GM19043 (cell line): ENCODE results near the gene ALDH2.
"Not testable (repeated sequence)": the region's sequence is repeated elsewhere in the genome, so short reads cannot be mapped to it uniquely, and the experiment has no call there.

ENCODE experiments used
- ATAC-seq: cut with Tn5 transposase; IDR thresholded peaks from one replicate; pipeline ENCODE4 v1.9.1; 2021; ENCODE audit warnings: low read depth; ENCODE audit not compliant: unreplicated experiment

The ALDH2 gene

DNA sequence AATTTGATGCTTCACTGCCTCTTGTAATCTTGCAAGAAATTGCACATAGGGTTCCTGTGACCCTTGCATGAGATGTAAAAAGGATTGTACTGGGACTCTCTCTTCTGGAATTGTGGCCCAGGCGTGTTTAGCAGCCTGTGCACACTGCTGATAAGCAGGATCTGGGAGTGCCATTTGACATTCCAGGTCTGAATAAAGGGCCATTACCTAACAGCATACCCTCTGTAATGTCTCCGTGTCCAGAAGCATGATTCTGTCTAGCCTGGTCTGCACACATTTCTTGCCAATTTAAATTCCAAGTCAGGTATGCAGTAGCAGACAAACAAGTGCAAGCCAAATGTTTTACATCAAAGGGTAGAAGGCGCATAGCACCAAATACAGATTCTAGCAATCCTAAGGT lies 57.2 kb downstream of the ALDH2 start:
- no peak for ATAC-seq

DNA sequence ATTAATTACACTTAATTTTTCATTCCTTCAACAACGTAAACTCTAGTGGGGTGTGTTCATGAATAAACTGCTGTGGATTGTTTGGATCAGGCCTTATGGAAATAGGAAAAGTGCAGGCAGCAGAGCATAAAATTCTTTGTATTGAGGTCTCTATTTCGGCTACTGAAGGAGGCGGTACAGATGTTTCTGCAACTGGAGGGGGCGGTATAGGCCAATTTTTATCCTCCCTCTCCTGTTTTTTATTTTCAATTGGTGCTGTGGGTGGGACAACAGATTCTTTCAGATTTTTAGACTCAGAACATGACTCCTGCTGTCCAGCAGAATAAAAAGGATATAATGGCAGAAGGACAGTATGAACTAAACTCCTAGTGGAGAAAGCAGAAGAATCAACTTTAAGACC lies 57.6 kb downstream of the ALDH2 start:
- not testable (repeated sequence) for ATAC-seq

DNA sequence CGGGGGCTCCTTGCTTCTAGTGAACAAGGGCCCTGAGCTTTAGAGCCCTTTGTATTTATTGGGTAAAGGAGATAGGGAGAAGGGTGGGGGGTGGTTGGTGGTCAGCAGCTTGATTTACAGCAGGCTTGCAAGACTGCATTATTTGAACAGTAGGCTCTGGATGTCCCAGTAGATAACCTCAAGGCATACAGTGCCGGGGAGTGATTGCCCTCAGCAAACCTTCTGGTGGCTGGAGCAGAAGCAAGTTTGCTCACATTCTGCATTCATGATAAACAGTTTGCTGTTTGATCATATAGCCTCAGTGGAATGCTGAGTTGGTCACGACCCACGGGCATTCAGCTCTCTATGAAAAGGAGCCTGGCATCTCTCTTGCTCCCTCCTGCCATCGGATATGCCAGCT lies 58.8 kb downstream of the ALDH2 start:
- no peak for ATAC-seq

DNA sequence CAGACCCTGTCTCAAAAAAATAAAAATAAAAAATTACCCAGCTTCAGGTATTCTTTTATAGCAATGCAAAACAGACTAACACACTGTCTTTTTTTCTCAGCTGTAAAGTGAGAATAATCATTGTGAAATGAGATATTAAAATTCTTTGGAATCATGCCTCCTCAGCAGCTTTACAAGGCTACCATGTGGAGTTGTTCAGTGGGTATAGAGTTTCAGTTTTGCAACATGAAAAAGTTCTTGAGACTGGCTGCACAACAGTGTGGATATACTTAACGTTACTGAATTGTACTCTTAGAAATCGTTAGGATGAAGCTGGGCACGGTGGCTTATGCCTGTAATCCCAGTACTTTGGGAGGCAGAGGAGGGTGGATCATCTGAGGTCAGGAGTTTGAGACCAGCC lies 59.6 kb downstream of the ALDH2 start:
- ATAC-seq = no peak

DNA sequence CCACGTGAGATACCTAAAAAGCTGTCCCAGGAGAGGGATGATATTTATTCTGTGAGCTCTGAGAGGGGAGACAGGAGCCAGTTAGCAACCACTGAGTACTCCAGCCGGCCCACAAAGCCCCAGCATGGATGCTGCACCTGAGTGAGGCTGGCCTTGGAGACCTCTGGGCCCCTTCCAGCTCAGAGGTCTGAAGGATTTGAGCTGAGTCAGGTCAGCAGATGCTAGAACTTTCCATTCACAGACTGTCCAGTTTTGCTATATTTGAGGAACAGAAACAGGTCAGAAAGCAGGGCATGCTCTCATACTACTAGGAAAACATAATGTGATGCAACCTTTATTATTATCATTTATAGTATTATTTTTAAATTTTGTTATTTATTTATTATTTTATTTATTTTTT lies 60.3 kb downstream of the ALDH2 start:
- no peak for ATAC-seq

DNA sequence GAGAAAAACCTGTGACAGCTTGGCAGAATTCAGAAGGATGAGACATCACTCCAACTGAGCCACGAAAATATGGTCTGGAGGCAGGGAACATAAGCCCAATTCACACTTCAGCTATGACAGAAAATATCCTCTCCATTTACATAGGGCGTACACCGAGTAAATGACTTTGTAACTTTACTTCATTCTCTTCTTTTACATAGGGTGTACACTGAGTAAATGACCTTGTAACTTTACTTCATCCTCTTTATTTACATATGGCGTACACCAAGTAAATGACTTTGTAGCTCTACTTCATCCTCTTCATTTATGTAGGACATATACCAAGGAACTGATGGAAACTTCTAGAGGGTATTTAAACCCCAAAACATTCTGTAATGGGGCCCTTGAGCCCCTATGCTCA lies 61.2 kb downstream of the ALDH2 start:
- no peak for ATAC-seq

DNA sequence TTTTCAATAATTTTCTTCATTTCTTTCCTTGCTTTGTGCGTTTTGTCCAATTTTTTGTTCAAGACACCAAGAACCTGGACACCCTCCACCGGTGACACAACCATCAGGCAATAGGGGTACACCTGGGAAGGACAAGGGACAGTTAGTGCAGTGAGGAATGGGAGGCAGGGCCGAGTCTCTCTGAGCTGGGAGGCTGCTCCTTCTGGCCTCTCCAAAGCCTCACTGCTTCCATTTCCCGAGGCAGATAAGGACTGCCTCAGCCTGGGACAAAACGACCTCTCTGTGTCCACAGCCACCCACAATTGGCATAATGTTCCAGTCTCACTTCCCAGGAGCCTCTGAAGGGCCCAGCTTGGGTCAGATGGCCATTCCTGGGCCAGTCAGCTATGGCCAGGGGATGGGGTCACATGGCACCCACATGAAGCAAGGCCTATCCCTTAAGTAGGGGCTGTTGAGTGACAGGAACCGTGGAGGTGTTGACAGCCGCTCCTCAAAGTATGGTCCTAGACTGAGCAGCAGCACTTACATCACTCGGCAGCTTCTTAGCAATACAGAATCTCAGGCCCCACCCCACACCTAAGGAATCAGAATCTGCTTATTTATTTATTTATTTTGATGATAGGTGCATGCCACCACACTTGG lies 61.7 kb downstream of the ALDH2 start:
- no peak for ATAC-seq

DNA sequence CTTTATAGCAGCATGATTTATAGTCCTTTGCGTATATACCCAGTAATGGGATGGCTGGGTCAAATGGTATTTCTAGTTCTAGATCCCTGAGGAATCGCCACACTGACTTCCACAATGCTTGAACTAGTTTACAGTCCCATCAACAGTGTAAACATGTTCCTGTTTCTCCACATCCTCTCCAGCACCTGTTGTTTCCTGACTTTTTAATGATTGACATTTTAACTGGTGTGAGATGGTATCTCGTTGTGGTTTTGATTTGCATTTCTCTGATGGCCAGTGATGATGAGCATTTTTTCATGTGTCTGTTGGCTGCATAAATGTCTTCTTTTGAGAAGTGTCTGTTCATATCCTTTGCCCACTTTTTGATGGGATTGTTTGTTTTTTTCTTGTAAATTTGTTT lies 62.9 kb downstream of the ALDH2 start:
- ATAC-seq = not testable (repeated sequence)

DNA sequence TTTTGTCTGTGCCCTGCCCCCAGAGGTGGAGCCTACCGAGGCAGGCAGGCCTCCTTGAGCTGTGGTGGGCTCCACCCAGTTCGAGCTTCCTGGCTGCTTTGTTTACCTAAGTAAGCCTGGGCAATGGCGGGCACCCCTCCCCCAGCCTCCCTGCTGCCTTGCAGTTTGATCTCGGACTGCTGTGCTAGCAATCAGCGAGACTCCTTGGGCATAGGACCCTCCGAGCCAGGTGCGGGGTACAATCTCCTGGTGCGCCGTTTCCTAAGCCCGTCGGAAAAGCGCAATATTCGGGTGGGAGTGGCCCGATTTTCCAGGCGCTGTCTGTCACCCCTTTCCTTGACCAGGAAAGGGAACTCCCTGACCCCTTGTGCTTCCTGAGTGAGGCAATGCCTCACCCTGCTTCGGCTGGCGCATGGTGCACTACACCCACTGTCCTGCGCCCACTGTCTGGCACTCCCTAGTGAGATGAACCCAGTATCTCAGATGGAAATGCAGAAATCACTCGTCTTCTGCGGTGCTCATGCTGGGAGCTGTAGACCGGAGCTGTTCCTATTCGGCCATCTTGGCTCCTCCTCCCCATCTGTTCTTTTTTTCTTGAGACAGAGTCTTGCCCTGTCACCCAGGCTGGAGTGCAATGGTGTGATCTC lies 68.1 kb downstream of the ALDH2 start:
- ATAC-seq = not testable (repeated sequence)

DNA sequence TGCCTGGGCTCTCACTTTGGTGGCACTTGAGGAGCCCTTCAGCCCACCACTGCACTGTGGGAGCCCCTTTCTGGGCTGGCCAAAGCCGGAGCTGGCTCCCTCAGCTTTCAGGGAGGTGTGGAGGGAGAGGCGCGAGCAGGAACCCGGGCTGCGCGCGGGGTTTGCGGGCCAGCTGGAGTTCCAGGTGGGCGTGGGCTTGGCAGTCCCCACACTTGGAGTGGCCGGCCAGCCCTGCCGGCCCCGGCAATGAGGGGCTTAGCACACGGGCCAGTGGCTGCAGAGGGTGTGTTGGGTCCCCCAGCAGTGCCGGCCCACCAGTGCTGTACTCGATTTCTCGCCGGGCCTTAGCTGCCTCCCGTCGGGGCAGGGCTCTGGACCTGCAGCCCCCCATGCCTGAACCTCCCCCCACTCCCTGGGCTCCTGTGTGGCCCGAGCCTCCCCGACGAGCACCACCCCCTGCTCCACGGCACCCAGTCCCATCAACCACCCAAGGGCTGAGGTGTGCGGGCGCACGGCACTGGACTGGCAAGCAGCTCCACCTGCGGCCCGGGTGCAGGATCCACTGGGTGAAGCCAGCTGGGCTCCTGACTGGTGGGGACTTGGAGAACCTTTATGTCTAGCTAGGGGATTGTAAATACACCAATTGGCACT lies 68.9 kb downstream of the ALDH2 start:
- not testable (repeated sequence) for ATAC-seq

DNA sequence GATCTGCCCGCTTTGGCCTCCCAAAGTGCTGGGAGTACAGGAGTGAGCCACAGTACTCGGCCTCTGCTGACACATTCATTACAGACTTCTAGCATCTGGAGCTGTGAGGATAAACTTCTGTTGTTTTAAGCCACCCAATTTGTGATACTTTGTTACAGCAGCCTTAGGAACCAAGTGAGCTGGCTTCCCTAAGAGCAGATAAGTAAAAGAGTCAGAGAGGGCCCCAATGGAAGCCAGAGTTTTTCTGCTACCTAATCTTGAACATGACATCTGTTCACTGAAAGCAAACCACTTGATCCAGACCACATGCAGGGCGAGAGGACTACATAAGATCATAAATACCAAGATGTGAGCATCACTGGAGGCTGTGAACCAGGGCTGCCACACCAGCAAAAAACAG lies 71.6 kb downstream of the ALDH2 start:
- ATAC-seq = no peak

DNA sequence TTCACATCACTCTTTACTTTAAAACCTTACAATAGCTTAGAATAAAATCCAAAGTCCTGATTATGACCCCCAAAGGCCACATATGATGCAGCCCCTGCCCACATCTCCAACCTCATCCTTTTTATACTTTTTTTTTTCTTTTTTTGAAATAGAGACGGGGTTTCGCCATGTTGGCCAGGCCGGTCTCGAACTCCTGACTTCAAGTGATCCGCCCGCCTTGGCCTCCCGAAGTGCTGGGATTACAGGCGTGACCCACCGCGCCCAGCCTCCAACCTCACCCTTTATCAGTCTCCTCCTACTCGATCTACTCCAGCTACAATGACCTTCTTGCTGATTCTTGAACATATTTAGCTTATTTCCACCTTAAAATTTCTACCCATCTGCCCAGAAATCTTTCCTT lies 74.1 kb downstream of the ALDH2 start:
- no peak for ATAC-seq

DNA sequence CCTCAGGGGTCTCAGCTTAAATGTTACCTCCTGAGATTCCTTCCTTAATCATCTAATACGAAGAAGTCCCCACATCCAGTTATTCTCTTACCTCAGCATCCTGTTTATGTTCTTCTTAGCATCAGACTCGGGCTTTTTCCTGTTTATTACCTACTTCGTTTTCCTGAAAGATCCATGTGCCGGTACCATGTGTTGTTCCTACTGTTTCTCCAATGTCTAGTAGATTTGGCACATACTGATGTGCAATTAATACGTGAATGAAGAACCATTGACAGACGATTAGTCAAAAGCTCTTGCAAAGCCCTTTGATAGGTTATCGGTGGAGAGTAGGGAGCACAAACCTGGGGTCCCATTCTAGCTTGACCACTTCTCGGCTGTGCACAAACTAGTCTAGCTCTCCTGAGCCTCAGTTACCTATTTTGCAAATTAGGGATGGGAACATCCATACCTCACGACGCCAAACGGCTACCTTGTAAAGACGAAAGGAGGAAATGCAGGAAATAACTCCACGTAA lies 74.6 kb downstream of the ALDH2 start:
- ATAC-seq = peak; percentile 8

DNA sequence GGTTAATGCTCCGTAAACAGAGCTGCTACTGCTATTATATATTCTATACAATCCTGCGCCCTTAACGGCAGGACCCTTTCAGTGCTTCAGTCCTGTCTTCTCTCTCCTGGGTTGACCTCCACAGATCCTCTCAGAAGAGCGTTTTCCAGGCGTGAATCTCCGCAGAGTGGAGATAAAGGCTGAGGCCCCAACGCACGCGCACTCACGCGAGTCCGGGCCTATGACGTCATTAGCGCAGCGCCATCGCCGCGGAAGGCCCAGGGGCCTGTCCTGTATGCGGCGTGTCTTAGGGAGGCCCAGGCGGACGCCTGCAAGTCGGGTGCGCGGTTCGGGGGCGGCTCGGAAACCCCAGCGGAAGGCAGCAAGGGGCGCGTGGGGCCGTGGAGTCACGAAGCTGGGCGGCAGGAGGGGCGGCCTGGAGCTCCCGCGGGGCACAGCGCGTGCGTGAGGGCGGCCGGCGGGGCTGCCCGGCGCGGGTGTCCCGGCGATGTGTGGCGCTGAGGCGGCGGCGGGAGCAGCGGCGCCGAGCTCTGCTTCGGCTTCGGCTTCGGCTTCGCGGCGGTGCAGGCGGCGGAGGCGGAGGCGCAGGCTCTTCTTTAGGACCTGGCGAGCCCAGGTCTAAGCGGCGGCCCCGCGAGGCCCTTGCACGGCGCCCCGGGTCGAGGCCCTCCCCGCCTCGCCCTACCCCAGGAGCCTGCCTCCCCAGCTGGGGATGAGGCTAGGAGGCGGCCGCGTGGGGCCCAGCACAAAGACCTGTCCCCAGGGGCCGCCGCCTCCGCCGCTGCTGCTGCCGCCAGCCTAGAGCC lies 75.2 kb downstream of the ALDH2 start, which contains the start of gene MAPKAPK5:
TSS of gene MAPKAPK5 (plus strand) at position 479 of the 806 bp plus-strand sequence. CDS start 506 bp downstream, outside the sequence.
- ATAC-seq = peak; percentile 80

DNA sequence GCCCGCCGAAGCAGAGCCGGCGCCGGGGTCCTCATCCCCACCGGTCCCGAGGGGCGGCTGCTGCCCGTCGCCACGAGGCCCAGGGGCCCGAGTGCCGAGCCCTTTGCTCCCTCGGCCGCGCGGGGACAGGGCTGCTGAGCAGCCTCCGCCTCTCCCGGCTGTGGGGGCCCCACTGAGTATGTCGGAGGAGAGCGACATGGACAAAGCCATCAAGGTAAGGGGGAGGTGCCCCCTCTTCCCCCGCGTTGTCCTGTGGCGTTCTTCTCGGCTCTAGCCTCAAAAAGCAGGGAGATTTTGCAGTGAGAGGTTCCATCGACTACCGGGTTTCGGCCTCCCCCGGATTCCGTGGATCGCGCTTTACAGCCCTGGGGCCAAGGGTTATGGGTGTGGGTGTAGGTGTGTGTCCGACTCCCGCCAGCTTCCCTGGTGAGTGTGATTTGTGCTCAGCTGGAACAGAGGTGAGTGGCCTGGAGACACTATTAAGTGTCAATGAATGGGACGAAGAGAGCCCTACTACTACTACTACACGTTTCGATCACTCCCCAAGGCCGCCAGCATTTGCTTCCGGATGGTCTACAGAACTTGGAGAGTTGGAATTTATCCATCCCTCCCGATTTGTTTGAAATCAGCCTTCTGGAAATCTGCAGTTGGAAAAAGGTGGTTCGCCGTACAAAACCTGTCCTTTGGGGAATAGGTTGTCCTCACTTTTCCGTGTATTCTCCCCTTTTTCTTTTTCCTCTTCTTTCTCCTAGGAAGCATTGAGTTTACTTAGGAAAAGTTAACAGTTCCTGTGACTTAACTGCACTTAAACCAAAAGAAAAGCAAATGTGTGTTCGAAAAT lies 76.0 kb downstream of the ALDH2 start:
- ATAC-seq = no peak

DNA sequence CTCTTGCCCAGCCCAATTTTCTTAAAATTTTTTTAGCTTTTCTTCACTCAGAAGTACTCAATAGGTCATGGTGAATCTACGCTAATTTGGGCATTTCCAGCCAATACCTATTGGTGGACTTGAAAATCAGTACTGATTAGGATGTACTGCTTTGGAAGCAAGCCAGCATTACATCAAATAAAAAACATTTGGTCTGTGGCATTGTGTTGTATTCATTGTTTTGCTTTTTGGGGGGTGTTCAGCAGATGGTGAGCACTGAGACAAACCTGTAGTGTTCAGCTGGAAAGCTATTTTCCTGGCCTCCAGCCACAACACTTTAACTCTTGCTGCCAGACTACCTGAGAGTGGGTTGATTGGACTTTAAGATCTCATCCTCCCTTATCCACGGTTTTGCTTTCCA lies 79.3 kb downstream of the ALDH2 start:
- ATAC-seq = no peak

DNA sequence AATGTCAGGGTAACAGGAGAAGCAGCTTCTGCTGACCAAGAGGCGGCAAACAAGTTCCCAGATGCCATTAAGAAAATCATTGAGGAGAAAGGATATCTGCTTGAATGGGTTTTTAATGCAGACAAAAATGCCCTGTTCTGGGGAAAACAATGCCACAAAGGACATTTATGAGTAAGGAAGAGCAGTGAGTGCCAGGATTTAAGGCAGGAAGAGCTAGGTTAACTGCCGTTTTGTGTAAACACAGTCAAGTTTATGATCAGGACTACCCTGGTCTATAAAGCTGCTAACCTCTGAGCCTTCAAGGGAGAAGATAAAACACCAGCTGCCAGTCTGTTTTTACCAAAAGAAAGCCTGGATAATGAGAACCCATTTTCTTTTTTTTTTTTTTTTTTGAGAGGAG lies 83.8 kb downstream of the ALDH2 start:
- ATAC-seq = no peak

DNA sequence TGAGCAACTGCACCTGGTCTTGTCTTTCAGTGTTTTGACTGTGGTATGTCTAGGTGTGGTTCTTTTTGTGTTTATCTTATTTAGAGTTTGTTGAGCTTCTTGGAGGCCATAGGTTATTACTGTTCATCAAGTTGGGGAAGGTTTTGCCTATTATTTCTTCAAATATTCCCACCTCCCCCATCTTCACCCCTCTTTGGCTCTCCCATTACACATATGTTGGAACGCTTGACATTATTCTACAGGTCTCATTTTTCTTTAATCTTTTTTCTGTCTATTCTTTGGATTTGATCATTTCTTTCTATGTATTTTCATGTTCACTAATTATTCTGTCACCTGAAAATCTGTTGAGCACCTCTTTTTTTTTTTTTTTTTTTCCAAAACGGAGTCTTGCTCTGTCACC lies 91.5 kb downstream of the ALDH2 start:
- no peak for ATAC-seq

DNA sequence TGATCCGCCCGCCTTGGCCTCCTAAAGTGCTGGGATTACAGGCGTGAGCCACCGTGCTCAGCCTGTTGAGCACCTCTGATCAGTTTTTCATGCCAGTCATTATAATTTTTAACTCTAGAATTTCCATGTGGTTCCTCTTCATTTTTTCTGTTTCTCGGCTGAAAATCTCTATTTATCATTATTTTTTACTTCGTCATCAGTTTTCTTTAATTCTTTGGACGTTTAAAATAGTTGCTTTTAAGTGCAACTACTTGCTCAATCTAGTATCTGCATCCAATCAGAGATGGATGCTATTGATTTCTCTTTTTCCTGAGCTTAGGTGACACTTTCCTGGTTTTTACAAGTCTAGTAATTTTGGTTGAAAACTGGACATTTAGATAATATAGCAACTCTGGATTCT lies 92.0 kb downstream of the ALDH2 start:
- ATAC-seq = no peak

DNA sequence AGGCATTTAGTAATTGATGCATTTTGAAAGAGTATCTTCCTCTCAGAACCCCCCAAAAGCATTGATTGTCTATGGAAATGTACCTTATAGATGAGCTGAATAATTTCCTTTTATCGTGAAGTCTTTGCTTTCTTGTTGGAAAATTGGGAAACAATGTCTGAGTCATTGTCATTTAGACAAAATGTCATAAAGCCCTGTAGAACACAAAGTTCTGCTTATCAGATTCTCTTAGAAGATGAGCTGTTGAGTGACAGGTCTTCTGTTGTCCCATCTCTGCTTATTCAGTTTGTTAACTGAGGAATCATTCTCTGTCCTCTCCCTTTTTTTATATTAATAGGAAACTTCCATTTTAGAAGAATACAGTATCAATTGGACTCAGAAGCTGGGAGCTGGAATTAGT lies 98.2 kb downstream of the ALDH2 start:
- no peak for ATAC-seq
